ENCODE results near the gene LRRC7.

The LRRC7 gene

DNA sequence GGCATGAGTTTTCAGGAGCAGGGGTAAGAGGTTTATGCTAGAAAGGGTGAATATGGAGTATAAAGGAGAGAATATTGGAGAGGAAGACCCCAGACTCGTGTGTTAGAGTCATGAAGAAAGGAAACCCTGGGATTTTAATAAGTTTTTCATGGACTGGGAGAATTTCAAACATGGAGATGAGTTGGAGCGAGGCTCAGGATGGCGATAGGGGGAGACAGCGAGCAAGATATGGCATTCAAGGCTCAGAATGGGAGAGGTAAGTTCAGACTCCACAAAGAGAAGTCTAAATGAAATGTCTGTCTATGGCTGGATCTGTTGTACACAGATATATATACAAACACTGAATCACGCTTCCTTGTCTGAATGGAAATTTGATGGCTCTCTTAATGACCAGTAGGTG is 545.1 kb downstream of the LRRC7 start:
- no peak for DNase-seq

DNA sequence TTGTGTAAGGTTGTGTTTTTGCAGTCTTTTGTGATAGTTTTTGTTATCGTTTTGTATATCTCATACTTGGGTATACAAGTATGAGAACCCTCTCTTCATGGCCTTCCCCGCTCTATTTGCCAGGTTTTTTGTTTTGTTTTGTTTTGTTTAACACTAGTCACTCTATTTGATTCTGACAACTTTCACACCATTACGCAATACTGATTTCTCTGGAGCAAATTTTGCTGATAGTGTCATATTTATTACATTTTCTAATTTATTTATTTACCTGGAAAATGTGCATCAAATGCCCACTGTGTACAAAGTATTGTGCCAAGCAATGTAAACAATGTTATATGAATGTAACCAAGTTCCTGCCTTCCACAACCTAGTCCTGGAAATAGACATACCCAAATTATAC is 547.6 kb downstream of the LRRC7 start:
- DNase-seq = no peak

DNA sequence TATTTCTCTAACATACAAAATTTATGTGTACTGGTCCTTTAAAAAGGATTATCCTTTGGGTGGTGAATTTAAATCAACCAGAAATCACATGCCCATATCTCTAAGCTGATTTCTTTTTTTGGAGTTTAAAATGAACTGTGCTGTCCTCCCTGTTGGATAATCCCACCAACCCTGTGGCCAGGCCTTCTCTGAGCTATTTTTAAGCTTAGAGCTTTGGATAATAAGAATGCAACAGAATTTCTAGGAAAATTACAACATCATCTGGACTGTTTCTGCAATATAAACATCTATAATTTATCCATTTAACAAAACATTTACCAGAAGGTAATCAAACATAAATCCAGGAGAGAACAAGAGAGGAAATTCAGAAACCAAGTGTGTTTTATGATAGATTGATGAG is 549.3 kb downstream of the LRRC7 start:
- DNase-seq = no peak

DNA sequence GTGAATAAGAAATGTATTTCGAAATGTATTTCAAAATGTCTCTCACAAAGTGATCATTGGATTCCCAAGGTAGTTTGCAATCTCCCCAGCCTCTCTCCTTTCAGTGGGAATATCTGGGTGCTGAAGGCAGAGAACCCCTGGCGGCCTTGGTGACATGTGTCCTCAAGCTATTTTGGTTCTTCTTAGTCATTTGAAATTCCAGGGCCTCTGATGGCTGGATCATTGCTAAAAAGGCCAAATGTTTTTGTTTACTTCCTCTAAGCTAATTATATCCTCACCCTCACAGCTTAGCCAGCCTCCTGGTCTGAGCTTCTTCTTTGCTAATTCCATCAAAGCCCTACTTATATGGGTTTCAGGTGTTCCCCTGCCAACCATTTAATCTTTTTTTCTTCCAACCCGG is 566.4 kb downstream of the LRRC7 start:
- DNase-seq = no peak

DNA sequence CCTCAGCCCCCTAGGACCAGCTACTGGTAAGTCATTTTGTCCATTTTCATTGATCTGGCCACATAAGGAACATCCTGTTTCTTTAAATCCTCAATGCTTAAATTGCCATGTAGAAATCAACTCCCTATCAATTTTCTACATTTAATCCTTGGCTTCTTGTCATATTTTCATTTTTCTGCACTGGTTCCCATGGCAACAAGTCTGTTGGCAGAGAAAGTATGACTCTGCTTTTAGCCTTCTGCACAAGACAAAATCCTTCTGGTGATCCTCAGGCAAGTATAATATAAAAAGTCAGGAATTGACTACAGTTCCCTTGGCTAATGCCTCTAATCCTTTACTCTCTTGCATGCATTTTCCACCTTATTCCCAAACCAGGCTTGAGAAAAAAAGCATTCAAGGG is 572.6 kb downstream of the LRRC7 start:
- no peak for DNase-seq

DNA sequence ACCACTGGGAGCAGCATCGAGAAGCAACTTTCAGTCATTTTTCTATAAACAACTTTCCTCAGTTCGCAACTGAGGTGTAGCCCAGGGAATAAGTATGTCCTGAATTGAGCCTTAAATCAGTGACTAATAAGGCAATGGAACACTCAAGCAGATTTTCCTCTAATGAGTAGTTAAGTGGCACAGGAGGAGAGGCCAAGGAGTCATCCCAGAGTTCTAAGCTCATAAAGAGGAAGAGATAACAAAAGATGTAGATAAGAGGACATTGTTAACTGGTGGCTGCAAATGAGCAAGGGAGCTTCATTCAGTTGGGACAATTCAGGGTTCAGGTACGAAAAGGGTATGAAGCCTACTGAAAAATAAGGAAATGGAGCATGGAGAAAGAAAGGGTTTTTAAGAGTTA is 573.2 kb downstream of the LRRC7 start:
- no peak for DNase-seq

DNA sequence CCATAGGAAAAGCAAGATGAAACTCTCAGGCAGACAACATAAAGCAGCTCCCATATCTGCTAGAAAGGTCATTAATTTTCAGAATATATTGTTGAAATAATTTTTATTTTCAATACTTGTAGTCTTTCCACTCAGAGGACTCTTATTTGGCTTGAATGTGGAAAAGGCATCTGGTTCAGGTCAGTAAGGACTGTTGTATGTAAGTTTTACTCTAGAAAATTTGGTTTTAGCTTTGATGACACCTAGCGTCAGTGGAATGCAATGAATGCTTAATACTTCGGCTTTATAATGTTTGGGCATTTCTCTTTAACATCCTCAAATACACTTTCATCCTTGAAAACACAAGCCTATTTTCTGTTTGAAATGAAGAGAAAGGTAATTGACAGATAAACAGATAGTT is 574.4 kb downstream of the LRRC7 start:
- no peak for DNase-seq

DNA sequence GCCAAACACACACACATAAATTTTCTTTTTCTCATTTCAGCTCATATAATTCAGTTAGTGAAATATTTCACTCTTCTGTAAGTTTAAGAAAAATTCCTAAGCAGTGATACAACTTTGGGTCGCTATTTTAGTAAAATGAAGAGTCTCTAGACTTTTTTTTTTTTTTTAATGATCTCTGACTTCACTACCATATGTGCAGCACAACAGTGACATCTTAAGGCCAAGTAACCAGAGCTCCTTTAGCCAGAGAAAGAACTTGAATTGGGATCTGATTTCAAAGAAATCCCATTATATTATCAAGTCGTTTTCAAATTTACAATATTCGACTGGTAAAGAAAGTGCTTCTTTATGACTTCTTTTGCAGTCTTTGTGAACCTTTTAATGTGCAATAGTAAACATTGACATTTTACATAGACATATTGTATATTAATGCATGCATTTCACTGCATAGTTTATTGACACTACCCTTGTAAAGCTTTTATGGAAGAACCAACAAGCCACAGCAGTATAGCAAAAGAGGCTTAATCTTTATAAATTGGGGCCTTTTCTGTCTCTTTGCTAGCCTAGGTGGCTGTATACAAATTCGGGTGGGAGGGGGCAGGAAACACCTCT is 575.4 kb downstream of the LRRC7 start:
- DNase-seq = no peak

DNA sequence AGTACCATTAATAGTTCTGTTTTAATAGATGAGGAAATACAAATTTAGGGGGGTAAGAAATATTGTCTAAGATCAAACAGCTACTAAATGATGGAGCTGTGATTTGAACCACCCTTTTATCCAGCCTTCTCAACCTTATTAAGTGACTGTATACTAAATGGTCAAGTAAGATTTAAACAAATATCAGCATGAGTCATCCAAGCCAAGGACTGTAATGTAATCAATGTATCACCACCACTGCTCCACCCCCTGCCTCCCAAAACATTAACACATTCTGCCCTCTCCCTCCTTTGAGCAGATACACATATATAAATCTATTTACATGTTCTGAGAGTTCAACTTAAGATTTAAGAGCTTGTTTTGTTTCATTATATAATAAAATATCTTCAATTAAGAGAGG is 578.8 kb downstream of the LRRC7 start:
- DNase-seq = no peak

DNA sequence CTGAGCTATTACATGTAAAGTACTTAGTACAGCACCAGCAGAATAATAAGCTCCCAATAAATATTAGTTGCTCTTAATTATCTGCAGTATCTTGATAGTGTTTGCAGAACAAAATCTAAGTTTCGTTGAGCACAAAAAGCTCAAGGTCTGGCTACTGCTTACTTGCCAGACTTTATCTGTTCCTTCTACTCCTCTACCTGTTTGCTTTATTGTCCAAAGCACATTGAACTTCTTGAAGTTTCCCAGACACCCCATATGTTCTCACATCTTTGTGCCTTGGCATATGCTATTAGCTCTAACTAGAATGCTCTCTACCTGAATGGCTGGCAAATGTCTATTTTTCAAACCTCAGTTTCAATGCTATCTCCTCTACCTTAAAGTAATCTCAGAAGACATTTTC is 582.7 kb downstream of the LRRC7 start:
- no peak for DNase-seq

DNA sequence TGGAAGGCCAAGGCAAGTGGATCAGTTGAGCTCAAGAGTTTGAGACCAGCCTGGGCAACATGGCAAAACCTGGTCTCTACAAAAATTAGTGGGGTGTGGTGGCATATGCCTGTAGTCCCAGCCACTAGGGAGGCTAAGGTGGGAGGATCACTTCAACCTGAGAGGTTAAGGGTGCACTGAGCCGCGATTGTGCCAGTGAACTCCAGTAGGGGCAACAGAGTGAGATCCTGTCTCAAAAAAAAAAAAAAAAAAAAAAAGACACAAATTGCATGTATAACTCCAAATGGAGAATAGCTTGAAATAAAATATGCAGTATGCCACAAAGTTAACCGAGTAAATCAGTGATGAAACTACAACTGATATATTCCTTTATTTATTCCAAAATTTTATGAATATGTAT is 586.0 kb downstream of the LRRC7 start:
- no peak for DNase-seq

DNA sequence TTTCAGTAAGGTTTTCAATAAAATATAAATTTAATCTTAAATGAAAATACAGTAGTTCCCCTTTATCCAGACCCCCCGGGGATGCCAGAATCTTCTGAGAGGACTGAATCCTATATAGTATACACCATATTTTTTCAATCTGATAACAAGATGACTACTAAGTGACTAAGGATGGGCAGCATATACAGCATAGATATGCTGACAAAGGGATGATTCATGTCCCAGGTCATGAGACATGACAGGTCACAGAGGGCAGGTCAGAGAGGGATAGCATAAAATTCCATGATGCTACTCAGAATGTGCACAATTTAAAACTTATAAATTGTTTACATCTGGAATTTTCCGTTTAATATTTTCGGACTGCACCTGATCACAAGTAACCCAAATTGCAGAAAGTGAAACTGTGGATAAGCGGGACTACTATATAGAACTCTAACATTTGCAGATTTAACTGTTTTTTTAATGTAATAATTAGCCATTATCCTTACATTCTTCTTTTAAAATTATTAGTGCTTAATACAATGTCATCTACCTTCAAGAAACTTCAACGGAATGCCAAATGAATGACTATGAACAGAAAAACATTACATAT is 588.9 kb downstream of the LRRC7 start:
- no peak for DNase-seq

DNA sequence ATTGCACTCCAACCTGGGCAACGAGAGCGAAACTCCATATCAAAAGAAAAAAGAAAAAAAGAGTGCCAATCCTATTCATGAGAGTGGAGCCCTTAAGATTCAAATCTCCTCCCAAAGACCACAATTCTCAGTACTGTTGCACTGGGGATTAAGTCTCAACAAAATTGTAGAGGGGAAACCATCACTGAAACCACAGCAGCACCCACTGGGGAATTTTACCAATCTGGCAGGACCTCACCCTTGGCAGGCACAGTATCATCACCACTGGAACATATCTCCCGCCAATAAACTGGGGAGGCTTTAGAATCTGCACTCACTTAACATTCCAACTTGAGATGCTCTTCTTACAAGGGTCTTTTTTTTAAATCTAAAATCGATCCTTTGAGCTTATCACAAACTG is 596.6 kb downstream of the LRRC7 start:
- no peak for DNase-seq

DNA sequence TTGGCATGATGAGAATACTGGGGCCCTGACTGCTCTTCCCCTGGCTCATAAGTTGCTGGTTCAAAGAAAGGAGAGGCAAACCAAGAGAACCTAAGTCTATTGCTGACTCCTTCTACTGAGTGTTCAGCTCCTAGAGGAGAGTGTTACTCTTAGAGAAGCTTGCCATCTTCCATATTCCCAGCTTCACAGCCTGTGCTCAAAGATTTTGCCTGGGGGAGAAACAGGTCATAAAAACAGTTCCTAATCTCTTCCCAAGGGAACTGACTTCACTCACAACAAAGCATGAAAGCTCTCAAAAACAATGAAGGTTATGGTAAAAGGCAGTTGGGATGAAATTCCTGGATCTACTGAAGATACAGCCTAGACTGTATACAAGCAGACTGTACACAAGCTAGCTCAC is 600.6 kb downstream of the LRRC7 start:
- no peak for DNase-seq

DNA sequence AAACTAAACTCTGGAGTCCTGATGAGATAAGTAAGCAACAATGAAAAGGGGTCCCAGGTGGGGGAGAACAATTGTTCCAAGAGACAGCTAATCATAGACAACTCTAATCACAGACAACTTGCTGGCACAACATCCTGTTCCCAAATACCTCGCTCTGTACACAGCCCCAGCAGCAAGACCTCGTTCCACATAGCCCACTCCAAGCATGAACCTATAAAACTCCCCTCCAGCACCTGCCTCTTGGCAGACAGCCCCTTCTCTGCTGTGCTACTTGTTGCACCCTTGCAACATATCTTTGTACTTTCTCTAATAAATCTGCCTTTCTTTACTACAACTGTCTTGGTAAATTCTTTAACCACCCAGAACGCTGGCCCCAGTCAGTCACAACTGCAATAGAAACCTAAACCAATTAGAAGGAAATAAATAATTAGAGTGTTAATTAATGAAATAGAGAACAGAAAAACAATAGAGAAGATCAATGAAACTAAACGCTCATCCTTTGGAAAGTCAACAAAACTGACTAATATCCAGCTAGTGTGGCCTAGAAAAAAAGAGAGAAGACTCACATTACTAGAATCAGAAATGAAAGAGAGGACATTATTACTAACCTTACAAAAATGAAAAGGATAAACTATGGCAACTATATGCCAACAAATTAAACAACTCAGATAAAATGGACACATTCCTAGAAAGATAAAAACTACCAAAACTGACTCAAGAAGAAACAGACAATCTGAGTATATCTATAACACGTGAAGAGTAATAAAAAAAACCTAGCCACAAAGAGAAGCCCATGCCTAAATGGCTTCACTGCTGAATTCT is 601.5 kb downstream of the LRRC7 start:
- no peak for DNase-seq

DNA sequence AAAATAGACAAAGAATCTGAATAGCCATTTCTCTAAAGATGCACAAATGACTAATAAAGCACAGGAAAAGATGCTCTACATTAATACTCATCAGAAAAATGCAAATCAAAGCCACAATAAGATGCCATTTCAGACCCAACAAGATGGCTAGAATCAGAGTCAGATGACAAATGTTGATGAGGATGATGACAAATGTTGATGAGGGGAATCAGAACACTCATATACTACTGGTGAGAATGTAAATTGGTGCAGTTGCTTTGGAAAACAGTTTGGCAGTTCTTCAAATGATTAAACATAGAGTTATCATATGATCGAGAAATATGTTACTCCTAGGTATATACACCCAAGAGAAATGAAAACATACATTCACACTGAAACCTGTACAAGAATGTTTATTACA is 603.8 kb downstream of the LRRC7 start:
- DNase-seq = no peak

Measured in retina (tissue), 1 donor.